GM19372 (cell line): ENCODE measurements around the gene ARMC2.
"Not testable (repeated sequence)": the region's sequence is repeated elsewhere in the genome, so short reads cannot be mapped to it uniquely, and the experiment has no call there.

Experiments used
- ATAC-seq: cut with Tn5 transposase; IDR thresholded peaks from one replicate; pipeline ENCODE4 v1.9.1; 2021; ENCODE audit warnings: mild to moderate bottlenecking, low read depth, moderate library complexity; ENCODE audit not compliant: unreplicated experiment

ARMC2 gene

DNA sequence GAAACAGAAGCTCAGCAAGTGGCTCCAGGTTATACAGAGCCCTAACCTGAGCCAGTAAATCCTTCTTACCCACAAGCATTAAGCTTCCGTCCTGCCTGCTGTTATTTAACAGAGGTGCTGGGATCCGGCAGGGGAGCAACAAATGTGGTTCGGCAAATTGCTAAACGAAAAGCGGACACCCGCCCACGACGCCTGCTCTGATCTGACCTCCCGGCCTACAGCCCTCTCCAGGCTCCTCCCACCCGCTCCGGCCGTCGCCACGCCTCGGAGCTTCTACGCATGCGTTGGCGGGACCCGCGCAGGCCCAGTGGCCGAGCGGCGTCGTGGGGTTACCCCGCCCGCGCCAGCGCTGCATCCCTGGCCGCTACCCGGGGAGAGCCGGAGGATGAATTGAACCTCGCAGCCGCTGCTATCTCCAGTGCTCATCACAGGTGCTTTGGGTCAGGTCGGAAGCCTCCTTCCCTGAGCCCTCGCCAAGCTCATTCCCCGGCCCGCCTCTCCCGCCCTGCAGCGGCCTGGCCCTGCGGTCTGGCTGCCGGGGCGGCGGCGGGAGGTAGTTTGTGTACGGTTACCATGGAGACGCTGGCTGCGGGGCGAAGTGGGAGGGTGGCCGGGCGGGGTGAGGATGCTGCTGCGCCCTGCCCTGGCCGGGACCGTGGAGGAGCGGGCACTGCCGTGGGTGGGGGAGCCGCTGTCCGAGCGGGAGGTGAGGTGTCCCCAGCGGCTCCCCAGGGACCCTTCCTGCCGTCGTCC lies at the start of gene ARMC2:
Gene ARMC2 (plus strand): TSS at position 307 of the 753 bp plus-strand sequence. CDS start 5,846 bp downstream, outside the sequence.
- peak; percentile 95 for ATAC-seq

DNA sequence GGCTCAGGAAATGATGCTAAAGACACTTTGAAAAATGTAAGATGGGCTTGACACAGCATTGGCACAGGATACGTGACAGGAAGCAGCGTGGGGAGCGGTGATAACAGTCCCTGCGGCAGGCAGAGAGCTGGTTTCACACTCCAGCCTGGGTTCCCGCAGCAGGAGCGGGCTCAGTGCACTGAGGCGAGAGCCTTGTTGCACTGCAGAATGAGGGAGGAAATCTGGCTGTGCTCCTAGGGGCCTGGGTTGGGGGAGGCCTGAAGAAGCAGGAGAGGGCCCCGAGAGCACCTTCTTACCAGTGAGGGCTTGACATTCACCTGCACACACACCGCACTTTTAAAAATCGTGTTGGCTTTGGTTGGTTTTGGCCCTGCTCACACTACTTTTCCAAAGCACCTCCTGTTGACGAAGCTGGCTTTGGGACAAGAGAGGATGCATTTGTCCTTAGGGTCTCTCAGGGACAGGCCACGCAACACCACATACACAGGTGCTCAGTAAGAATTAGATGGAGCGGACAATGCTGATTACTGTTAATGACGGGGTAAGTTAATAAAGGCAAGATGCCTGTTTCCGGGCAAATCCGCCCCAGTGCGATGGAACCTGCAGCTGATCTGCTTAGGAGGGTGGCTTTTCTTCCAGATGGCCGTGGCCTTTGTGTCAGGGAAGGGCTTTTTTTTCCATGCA lies 49.4 kb upstream of the ARMC2 start:
- no peak for ATAC-seq

DNA sequence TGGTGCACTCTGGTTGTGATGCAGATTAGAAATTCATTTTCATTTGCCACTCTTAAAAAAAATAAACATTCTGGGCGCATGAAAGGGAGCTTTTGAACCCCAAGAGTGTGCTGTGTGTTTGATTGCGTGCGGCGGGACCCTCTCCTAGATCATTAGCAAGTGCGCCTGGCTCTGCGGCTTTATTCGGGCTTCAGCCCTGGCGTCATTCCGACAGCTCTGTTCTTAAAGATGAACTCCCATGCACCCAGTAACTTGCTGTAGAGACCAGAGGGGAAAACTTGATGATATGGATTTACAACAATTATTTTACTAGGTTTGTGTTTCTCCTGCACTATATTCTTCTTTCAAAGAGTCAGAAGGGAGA lies 48.9 kb upstream of the ARMC2 start:
- ATAC-seq = no peak

DNA sequence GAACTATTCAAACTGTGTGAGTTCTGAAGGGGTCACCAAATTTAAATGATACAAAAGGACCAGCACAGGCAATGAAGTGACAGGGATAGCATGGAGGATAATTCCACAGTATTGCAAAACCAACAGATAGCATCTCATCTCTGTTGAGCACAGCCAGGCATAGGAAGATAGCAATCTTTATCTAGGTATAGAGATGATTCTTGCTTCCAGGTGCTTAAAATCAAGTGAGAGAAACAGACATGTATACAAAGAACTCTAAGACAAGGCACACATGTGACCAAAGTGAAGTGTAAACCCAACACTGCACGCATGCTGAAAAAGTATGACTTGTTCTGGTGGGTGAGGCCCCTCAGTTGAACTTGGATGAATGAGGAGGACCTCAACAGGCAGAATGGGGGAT lies 48.4 kb upstream of the ARMC2 start:
- ATAC-seq = no peak

- ATAC-seq = no peak
Measured at GRCh38 chr6:108800427-108800864, 47.8 kb upstream of the ARMC2 start.

DNA sequence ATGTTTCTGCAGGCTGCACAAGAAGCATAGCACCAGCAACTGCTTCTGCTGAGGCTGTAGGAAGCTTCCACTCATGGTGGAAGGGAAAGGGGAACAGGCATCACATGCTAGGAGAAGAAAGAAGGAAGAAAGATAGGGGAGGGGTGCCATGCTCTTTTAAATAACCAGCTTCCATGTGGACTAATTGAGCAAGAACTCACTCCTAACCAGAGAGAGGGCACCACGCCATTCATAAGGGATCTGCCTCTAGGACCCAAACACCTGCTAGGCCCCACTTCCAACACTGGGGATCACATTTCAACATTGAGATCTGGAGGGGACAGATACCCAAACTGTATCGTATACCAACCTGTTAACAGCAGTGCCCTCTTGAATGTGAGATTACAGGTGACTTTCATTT lies 46.9 kb upstream of the ARMC2 start:
- no peak for ATAC-seq

DNA sequence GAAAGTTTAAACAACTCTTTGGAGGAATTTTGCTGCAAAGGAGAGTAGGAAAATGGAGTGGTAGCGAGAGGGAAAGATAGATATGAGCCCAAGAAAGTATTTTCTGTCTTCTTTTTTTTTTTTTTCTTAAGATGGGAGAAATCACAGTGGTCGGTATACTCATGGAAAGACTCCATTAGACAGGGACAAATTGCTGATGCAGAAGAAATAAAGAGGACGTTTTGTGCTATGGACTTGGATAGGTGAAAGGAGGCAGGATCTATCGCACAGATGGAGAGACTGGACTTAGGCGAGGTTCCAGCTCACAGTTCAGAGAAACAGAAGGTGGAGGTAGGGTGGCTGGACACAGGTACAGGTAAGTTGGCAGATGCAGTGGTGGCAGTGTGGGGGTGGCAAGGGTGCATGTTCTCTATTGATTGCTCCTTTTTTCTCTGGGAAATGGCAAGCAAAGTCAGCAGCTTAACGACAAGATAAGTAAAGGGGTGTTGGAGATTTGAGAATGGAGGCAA lies 44.2 kb upstream of the ARMC2 start:
- ATAC-seq = no peak

DNA sequence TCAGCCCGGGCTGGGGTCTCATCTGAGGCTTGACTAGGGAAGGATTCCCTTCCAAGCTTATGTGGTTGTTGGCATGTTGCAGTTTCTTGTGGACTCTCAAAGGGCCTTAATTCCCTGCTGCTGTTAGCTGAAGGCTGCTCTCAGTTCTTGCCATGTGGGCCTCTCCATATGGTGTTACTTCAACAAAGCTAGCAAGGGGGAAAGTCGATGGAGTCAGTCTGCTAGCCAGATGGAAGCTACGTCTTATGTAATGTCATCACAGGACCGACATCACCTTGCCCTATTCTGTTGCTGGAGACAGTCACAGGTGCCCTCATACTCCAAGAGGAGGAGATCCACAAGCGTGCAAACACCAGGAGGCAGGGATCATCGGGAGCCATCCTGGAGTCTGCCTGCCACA lies 43.3 kb upstream of the ARMC2 start:
- ATAC-seq = no peak

DNA sequence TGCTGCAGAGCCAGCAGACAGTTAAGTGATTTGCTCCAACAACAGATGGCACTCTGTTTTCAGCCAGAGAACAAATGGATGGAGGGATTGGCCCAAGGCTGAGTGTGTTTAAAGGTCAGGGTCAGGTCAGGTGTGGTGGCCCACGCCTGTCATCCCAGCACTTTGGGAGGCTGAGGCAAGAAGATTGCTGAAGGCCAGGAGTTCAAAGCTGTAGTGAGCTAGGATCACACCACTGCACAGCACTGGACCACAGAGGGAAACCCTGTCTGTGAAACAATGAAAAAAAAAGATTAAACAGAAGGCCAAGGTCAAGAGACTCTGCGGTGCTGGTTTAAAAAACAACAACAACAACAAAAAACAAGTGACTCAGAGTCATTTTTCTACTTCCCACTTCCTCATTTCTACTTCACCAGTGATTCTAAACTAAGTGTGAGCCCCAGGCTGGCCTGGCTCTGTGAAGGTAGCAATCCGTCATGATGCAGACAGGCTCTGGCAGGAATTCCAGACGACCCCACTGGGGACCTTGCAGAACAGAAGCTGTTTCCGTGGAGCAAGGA lies 42.5 kb upstream of the ARMC2 start:
- ATAC-seq = peak; percentile 85

DNA sequence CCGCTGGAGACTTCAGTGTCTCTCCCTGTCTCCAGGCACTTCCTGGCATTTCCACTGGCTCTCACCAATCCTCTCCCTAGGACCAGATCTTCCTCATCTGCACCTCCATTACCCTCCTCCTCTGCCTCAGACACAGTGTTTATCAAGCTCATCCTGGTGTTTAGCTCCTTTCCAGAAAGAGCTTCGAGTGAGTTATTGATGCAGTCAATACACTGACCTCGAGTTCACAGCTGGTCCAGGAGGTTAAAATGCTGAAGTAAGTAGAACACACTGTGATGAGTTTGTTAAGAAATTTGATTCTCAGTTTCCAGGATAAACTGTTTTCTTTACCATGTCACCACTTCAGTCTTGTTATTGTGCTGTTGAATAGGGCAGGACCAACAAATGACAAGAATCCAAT lies 42.1 kb upstream of the ARMC2 start:
- ATAC-seq = peak; percentile 19

- ATAC-seq = no peak
Measured at GRCh38 chr6:108806665-108807064, 41.6 kb upstream of the ARMC2 start.

- no peak for ATAC-seq
Measured at GRCh38 chr6:108807928-108808327, 40.3 kb upstream of the ARMC2 start.

- no peak for ATAC-seq
Measured at GRCh38 chr6:108809211-108809610, 39.0 kb upstream of the ARMC2 start.

GRCh38 chr6:108810057-108810643 lies 38.1 kb upstream of the ARMC2 start:
- no peak for ATAC-seq

GRCh38 chr6:108811490-108811889 lies 36.7 kb upstream of the ARMC2 start:
- ATAC-seq = no peak

DNA sequence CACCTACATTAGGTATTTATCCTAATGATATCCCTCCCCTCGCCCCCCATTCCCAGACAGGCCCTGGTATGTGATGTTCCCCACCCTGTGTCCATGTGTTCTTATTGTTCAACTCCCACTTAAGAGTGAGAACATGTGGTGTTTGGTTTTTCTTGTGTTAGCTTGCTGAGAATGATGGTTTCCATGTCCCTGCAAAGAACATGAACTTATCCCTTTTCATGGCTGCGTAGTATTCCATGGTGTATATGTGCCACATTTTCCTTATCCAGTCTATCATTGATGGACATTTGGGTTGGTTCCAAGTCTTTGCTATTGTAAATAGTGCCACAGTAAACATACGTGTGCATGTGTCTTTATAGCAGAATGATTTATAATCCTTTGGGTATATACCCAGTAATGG lies 35.0 kb upstream of the ARMC2 start:
- ATAC-seq = not testable (repeated sequence)

GRCh38 chr6:108817276-108817675 lies 30.9 kb upstream of the ARMC2 start:
- ATAC-seq = not testable (repeated sequence)

- ATAC-seq = no peak
Measured at GRCh38 chr6:108820006-108820405, 28.2 kb upstream of the ARMC2 start.

GRCh38 chr6:108822401-108822800 lies 25.8 kb upstream of the ARMC2 start:
- ATAC-seq = no peak

DNA sequence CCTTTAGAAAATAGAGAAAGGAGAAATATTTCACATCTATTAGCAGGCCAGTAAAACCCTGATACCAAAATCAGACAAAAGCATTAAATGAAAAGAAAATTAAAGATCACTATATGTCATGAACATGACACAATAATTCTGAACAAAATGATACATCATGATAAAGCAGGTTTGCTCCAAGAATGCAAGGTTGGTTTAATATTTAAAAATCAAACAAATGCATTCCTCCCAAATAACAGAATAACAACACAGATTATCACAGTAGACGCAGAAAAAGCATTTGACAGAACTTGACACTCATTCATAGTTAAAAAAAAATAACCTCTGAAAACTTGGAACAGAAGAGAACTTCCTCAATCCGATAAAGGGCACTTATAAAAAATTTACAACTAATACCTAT lies 22.9 kb upstream of the ARMC2 start:
- no peak for ATAC-seq

DNA sequence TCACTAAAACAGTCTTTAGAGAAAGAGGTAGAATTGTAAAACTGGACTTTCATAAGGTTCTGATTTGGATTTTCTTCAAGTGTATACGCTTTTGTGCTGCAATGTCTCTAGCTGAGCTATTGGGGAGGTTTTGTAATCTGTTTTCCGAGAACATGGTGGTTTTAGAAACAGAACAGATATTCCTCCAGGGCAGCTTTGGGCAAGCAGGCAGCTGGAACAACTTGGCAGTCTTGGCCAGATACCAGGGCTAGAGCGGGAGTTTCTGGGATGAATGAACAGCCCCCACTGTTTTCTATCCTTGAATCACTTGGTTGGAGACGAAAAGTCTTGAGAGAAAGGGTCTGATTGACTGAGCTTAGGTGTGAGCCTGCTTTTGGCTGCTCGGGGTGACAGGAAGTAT lies 17.1 kb upstream of the ARMC2 start:
- no peak for ATAC-seq
